IMR-90 (cell line): ENCODE measurements around the gene RADIL. TPM values are rescaled to one million over a fixed set of nuclear protein-coding genes. Genes with fewer than 3 reads are reported as not detected.

ENCODE experiments used
- ATAC-seq: fragments of 200-7000 bp; cut with Tn5 transposase; 2 replicates; pipeline ENCODE4 v1.9.1; 2020; ENCODE audit warnings: low read depth, mild to moderate bottlenecking, moderate library complexity
- BruUV-seq: library from RNA; stranded (reverse); fragments of 400-500 nt; replicated peaks from 2 replicates; lab custom pipeline; 2021; lab: Mats Ljungman, UMichigan
- CTCF ChIA-PET: fragments of 300-600 bp; formaldehyde crosslinking; extraction: SDS; loops from one replicate; lab custom pipeline; 2021; ENCODE audit warnings: antibody characterized with exemption; lab: Yijun Ruan, JAX
- POLR2A ChIA-PET: fragments of 300-600 bp; sonication (Branson Sonifier 250); formaldehyde crosslinking; loops from one replicate; lab custom pipeline; 2022; ENCODE audit warnings: antibody characterized with exemption; ENCODE audit not compliant: unreplicated experiment; lab: Charles Lee
- DNase-seq: peaks from one replicate; pipeline ENCODE4 v3.0.0; 2013
- H2AFZ ChIP-seq: replicated peaks from 2 replicates; pipeline ENCODE3; 2013; ENCODE audit warnings: low read length, mild to moderate bottlenecking; ENCODE audit not compliant: poor library complexity
- H2AK5ac ChIP-seq: 2 replicates; pipeline ENCODE4 v1.6.1; 2013; ENCODE audit warnings: low read depth, low read length, inconsistent platforms
- H2AK9ac ChIP-seq: replicated peaks from 2 replicates; pipeline ENCODE3; 2013; ENCODE audit warnings: mild to moderate bottlenecking, low read depth, low read length, moderate library complexity; ENCODE audit not compliant: poor library complexity
- H2BK120ac ChIP-seq: 2 replicates; pipeline ENCODE4 v1.6.1; 2013; ENCODE audit warnings: low read depth, low read length, inconsistent platforms
- H2BK15ac ChIP-seq: 3 replicates; pipeline ENCODE4 v1.6.1; 2013; ENCODE audit warnings: low read depth, low read length, inconsistent platforms
- H2BK20ac ChIP-seq: 2 replicates; pipeline ENCODE4 v1.6.1; 2013; ENCODE audit warnings: low read depth, mild to moderate bottlenecking, inconsistent platforms, low read length, moderate library complexity
- H2BK5ac ChIP-seq: 2 replicates; pipeline ENCODE4 v1.6.1; 2013; ENCODE audit warnings: mild to moderate bottlenecking, low read depth, low read length, inconsistent platforms; ENCODE audit not compliant: poor library complexity, severe bottlenecking
- H3K14ac ChIP-seq: replicated peaks from 2 replicates; pipeline ENCODE4 v1.6.1; 2013; ENCODE audit warnings: low read depth, low read length, inconsistent platforms
- H3K18ac ChIP-seq: 2 replicates; pipeline ENCODE4 v1.6.1; 2013; ENCODE audit warnings: low read depth, low read length, control low read depth
- H3K23ac ChIP-seq: 2 replicates; pipeline ENCODE4 v1.6.1; 2013; ENCODE audit warnings: low read depth, low read length, inconsistent platforms
- H3K27ac ChIP-seq: 2 replicates; pipeline ENCODE4 v1.5.1; 2013; ENCODE audit warnings: mild to moderate bottlenecking, control low read depth, low read length; ENCODE audit not compliant: insufficient read depth
- H3K27me3 ChIP-seq: 2 replicates; pipeline ENCODE4 v1.6.1; 2013; ENCODE audit warnings: low read length; ENCODE audit not compliant: control insufficient read depth, insufficient read depth
- H3K36me3 ChIP-seq: 2 replicates; pipeline ENCODE4 v1.6.1; 2013; ENCODE audit warnings: low read length, mixed read lengths; ENCODE audit not compliant: control insufficient read depth, insufficient read depth
- H3K4ac ChIP-seq: 2 replicates; pipeline ENCODE4 v1.6.1; 2013; ENCODE audit warnings: low read depth, low read length, inconsistent platforms
- H3K4me1 ChIP-seq: 2 replicates; pipeline ENCODE4 v1.6.1; 2013; ENCODE audit warnings: low read length, mixed read lengths; ENCODE audit not compliant: control insufficient read depth, insufficient read depth
- H3K4me2 ChIP-seq: 2 replicates; pipeline ENCODE4 v1.6.1; 2013; ENCODE audit warnings: low read depth, mild to moderate bottlenecking, control low read depth, low read length, moderate library complexity
- H3K4me3 ChIP-seq: 2 replicates; pipeline ENCODE4 v1.5.1; 2013; ENCODE audit warnings: low read depth, mild to moderate bottlenecking, control low read depth, low read length, moderate library complexity; ENCODE audit not compliant: insufficient read depth
- H3K56ac ChIP-seq: 2 replicates; pipeline ENCODE4 v1.6.1; 2013; ENCODE audit warnings: low read length, inconsistent platforms; ENCODE audit not compliant: insufficient read depth; ENCODE audit errors: extremely low read depth
- H3K79me1 ChIP-seq, 2 experiments: 2 replicates each; pipeline ENCODE4 v1.6.1; 2013; ENCODE audit warnings: low read length in 2 of 2, inconsistent platforms in 1 of 2, low read depth in 1 of 2
- H3K9ac ChIP-seq: 2 replicates; pipeline ENCODE4 v1.6.1; 2013; ENCODE audit warnings: low read depth, low read length, control low read depth
- H3K9me1 ChIP-seq: 2 replicates; pipeline ENCODE4 v1.6.1; 2013; ENCODE audit warnings: low read length, inconsistent platforms; ENCODE audit not compliant: insufficient read depth
- H3K9me3 ChIP-seq: 2 replicates; pipeline ENCODE4 v1.6.1; 2013; ENCODE audit warnings: low read length; ENCODE audit not compliant: control insufficient read depth, insufficient read depth
- H4K20me1 ChIP-seq: 2 replicates; pipeline ENCODE4 v1.6.1; 2013; ENCODE audit warnings: low read length, inconsistent platforms; ENCODE audit not compliant: insufficient read depth
- H4K5ac ChIP-seq: 2 replicates; pipeline ENCODE4 v1.6.1; 2013; ENCODE audit warnings: mild to moderate bottlenecking, low read depth, low read length, control low read depth
- H4K8ac ChIP-seq, 2 experiments: 2 replicates each; pipeline ENCODE4 v1.6.1; 2013; ENCODE audit warnings: low read depth in 2 of 2, low read length in 2 of 2, control low read depth in 1 of 2, inconsistent platforms in 1 of 2
- H4K91ac ChIP-seq: 2 replicates; pipeline ENCODE4 v1.6.1; 2013; ENCODE audit warnings: low read depth, low read length, inconsistent platforms; ENCODE audit not compliant: insufficient read depth
- CEBPB ChIP-seq: IDR thresholded peaks from 2 replicates; pipeline ENCODE4 v1.6.1; 2012; ENCODE audit warnings: low read depth, low read length, improper control_type of control experiment
- CHD1 ChIP-seq: IDR thresholded peaks from 2 replicates; pipeline ENCODE4 v1.6.1; 2012; ENCODE audit warnings: low read depth, low read length, improper control_type of control experiment
- CTCF ChIP-seq: conservative IDR thresholded peaks from 2 replicates; pipeline ENCODE4 v1.5.1; 2012; ENCODE audit warnings: mild to moderate bottlenecking, low read depth, low read length, improper control_type of control experiment
- FOS ChIP-seq: fragments of 150-350 bp; IDR thresholded peaks from 2 replicates; pipeline ENCODE4 v1.6.1; 2016; ENCODE audit warnings: low read depth, low read length
- MAFK ChIP-seq: IDR thresholded peaks from 2 replicates; pipeline ENCODE4 v1.6.1; 2012; ENCODE audit warnings: low read depth, low read length, improper control_type of control experiment
- MAZ ChIP-seq: IDR thresholded peaks from 2 replicates; pipeline ENCODE4 v1.6.1; 2012; ENCODE audit warnings: low read depth, mild to moderate bottlenecking, low read length, improper control_type of control experiment, moderate library complexity, borderline replicate concordance
- MXI1 ChIP-seq: IDR thresholded peaks from 2 replicates; pipeline ENCODE4 v1.6.1; 2012; ENCODE audit warnings: low read depth, mild to moderate bottlenecking, low read length, moderate library complexity, borderline replicate concordance
- NFE2L2 ChIP-seq: fragments of 150-350 bp; IDR thresholded peaks from 2 replicates; pipeline ENCODE4 v1.6.1; 2016; ENCODE audit warnings: low read depth, mild to moderate bottlenecking, low read length
- POLR2A ChIP-seq: IDR thresholded peaks from 2 replicates; pipeline ENCODE4 v1.6.1; 2012; ENCODE audit warnings: mild to moderate bottlenecking, low read depth, low read length
- RAD21 ChIP-seq: IDR thresholded peaks from 2 replicates; pipeline ENCODE4 v1.6.1; 2012; ENCODE audit warnings: low read length, improper control_type of control experiment
- RCOR1 ChIP-seq: IDR thresholded peaks from 2 replicates; pipeline ENCODE4 v1.6.1; 2012; ENCODE audit warnings: mild to moderate bottlenecking, low read length, improper control_type of control experiment; ENCODE audit not compliant: insufficient replicate concordance
- RFX5 ChIP-seq: IDR thresholded peaks from 2 replicates; pipeline ENCODE4 v1.8.0; 2012; ENCODE audit warnings: low read depth, mild to moderate bottlenecking, low read length, moderate library complexity
- SMC3 ChIP-seq: fragments of 150-350 bp; IDR thresholded peaks from 2 replicates; pipeline ENCODE4 v1.6.1; 2016; ENCODE audit warnings: low read depth, mild to moderate bottlenecking, antibody characterized with exemption, low read length, moderate library complexity
- WGBS, 2 experiments: methylation state at CpG; one replicate each; pipeline versions ENCODE4 v1.1.5 to v1.1.7; 2013; ENCODE audit warnings: missing lambda C conversion rate in 2 of 2; ENCODE audit not compliant: insufficient read length in 1 of 2; ENCODE audit errors: extremely low coverage in 2 of 2; 5-methylcytosine and 5-hydroxymethylcytosine counted together
- dilution Hi-C: fragments of 300-500 bp; cut with HindIII; formaldehyde crosslinking; loops from one replicate; pipeline ENCODE4 v1.14.3; 2018; ENCODE audit warnings: low sequenced_read_pairs; ENCODE audit not compliant: unreplicated experiment
- in situ Hi-C: fragments of 300-500 bp; cut with MboI; formaldehyde crosslinking; loops from 3 replicates; pipeline ENCODE4 v1.14.3; 2019; ENCODE audit warnings: low sequenced_read_pairs, inconsistent platforms, mixed read lengths
- intact Hi-C: fragments of 100-400 bp; cut with micrococcal nuclease; formaldehyde crosslinking; loops from 2 replicates; pipeline ENCODE4 v1.10.0; 2022
- polyA plus RNA-seq, 3 experiments: library from polyadenylated mRNA; depleted of rRNA; stranded (reverse); fragments of >200 nt; gene quantifications; 2 replicates each; pipeline ENCODE4 v1.2.3, GENCODE V29; 2012; ENCODE audit warnings: low replicate concordance in 1 of 3
- total RNA-seq: library from RNA; depleted of rRNA; stranded (reverse); fragments of >200 nt; gene quantifications from 2 replicates; pipeline ENCODE4 v1.2.3, GENCODE V29; 2012
- TF ChIP-seq, protein P1 (sequence below): fragments of 150-350 bp; IDR thresholded peaks from 2 replicates; pipeline ENCODE4 v1.6.1; 2016; ENCODE audit warnings: low read depth, mild to moderate bottlenecking, low read length, moderate library complexity, borderline replicate concordance
- TF ChIP-seq, protein P2 (sequence below): fragments of 150-350 bp; IDR thresholded peaks from 2 replicates; pipeline ENCODE4 v1.6.1; 2017; ENCODE audit warnings: mild to moderate bottlenecking, antibody characterized with exemption, low read length, low read depth

RADIL gene
- total and polyA plus RNA-seq, 2 of the 4 experiments (the other 2 are of a cell fraction), result 0.18 to 0.48 TPM

- no peaks in the 10 kb centered on the region for H3K9me3 ChIP-seq
- H2BK15ac ChIP-seq, result no peak overlapping the region
- in situ Hi-C loops (no loop called here), intact Hi-C loops (no loop called here), dilution Hi-C loops (no loop called here)
- no peaks in the 10 kb centered on the region for H3K79me1 ChIP-seq
- DNase-seq, result peak; percentile 15
- no peak overlapping the region for H3K18ac ChIP-seq
- ChIA-PET POLR2A (no interaction called here), CTCF (interaction anchor here (0.6 to 0.9 kb wide), 2 partner anchors 16 to 88 kb away, joined by 3 read pairs; partner anchors contain the start of gene AP5Z1)
- no peak overlapping the region for H4K8ac ChIP-seq
- H2BK20ac ChIP-seq, result no peak overlapping the region
- H3K23ac ChIP-seq, result no peak overlapping the region
- no peak overlapping the region for H3K56ac ChIP-seq
- 93% methylated on average over 15 of the region's 50 CpGs; no CpG with 5 or more reads in 1 of the 2 experiments for WGBS, 2 experiments
- H3K4me3 ChIP-seq, result no peak overlapping the region
- no peak overlapping the region for H4K91ac ChIP-seq
- no peak overlapping the region for H2BK120ac ChIP-seq
- H2AK5ac ChIP-seq, result no peak overlapping the region
- no TSS peak for BruUV-seq
- no peaks in the 10 kb centered on the region for H3K4me1 ChIP-seq
- H3K4ac ChIP-seq, result no peak overlapping the region
- H2BK5ac ChIP-seq, result no peak overlapping the region
- no peak overlapping the region for H4K5ac ChIP-seq
- H3K27me3 ChIP-seq, result no peaks in the 10 kb centered on the region
- H3K27ac ChIP-seq, result no peak overlapping the region
- no peak overlapping the region for H3K14ac ChIP-seq
- H2AFZ ChIP-seq, result no peak overlapping the region
- no peaks in the 10 kb centered on the region for H4K20me1 ChIP-seq
- no peak overlapping the region for H3K9ac ChIP-seq
- no peak overlapping the region for H2AK9ac ChIP-seq
- 0 out of 2 replicates have a peak, but pooled peaks cover 3% of the 10 kb centered on the region for H3K9me1 ChIP-seq
- no peak overlapping the region for H3K4me2 ChIP-seq
- ATAC-seq, result peak; percentile 67
- H3K36me3 ChIP-seq, result peaks cover 49% of the 10 kb centered on the region
- TF ChIP-seq SMC3 (peak; percentile 23; the same call in 1 of the 2 replicates), MAFK (no peak), RAD21 (no peak), NFE2L2 (no peak), CTCF (peak; percentile 48), CEBPB (no peak), FOS (no peak), CHD1 (no peak), MXI1 (no peak), MAZ (peak; percentile 62), POLR2A (no peak), RCOR1 (no peak), RFX5 (no peak)
- TF ChIP-seq, protein P1, sequence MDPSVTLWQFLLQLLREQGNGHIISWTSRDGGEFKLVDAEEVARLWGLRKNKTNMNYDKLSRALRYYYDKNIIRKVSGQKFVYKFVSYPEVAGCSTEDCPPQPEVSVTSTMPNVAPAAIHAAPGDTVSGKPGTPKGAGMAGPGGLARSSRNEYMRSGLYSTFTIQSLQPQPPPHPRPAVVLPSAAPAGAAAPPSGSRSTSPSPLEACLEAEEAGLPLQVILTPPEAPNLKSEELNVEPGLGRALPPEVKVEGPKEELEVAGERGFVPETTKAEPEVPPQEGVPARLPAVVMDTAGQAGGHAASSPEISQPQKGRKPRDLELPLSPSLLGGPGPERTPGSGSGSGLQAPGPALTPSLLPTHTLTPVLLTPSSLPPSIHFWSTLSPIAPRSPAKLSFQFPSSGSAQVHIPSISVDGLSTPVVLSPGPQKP, result no peak
- TF ChIP-seq, protein P2, sequence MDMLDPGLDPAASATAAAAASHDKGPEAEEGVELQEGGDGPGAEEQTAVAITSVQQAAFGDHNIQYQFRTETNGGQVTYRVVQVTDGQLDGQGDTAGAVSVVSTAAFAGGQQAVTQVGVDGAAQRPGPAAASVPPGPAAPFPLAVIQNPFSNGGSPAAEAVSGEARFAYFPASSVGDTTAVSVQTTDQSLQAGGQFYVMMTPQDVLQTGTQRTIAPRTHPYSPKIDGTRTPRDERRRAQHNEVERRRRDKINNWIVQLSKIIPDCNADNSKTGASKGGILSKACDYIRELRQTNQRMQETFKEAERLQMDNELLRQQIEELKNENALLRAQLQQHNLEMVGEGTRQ, result no peak
Measured at GRCh38 chr7:4791738-4792536, 91.6 kb downstream of the RADIL start.
